Lower lobe of right lung (tissue), 2 donors: ENCODE results near the gene BARD1. TPM values are rescaled to one million over a fixed set of nuclear protein-coding genes. Genes with fewer than 3 reads are reported as not detected.

ENCODE experiments used
- ATAC-seq, 2 donors: fragments of 200-7000 bp; cut with Tn5 transposase; one replicate each; pipeline ENCODE4 v1.9.1; 2020 to 2022; ENCODE audit warnings: mild to moderate bottlenecking in 2 of 2, moderate library complexity in 2 of 2
- DNase-seq: peaks from one replicate; pipeline ENCODE4 v3.0.0-alpha.2; 2020
- H3K27ac ChIP-seq: fragments of 200-600 bp; one replicate; pipeline ENCODE4 v1.8.0; 2022
- H3K27me3 ChIP-seq: fragments of 200-600 bp; one replicate; pipeline ENCODE4 v1.8.0; 2022; ENCODE audit warnings: low read depth
- H3K36me3 ChIP-seq: fragments of 200-600 bp; one replicate; pipeline ENCODE4 v1.8.0; 2022; ENCODE audit warnings: mild to moderate bottlenecking
- H3K4me1 ChIP-seq: fragments of 200-600 bp; one replicate; pipeline ENCODE4 v1.8.0; 2022
- H3K4me3 ChIP-seq: fragments of 200-600 bp; one replicate; pipeline ENCODE4 v1.8.0; 2022; ENCODE audit warnings: mild to moderate bottlenecking
- H3K9me3 ChIP-seq: fragments of 200-600 bp; one replicate; pipeline ENCODE4 v1.8.0; 2022
- intact Hi-C: fragments of 100-400 bp; cut with DNase I; formaldehyde crosslinking; loops from one replicate; pipeline ENCODE4 v1.11.0; 2022
- total RNA-seq: library from RNA; stranded (reverse); fragmentation: NEBNext Ultra II Directional; extraction: Animal tissue kit (Norgen Biotek cat#: 25700); gene quantifications from one replicate; pipeline ENCODE4 v1.2.1, GENCODE V29; 2021
- TF ChIP-seq, protein P1 (sequence below): fragments of 200-600 bp; IDR thresholded peaks from one replicate; pipeline ENCODE4 v1.8.0; 2022; ENCODE audit warnings: antibody characterized with exemption, mild to moderate bottlenecking
- donor health status: DM: no; HTN: yes; CAD: no; lungs with severe emphysema.

BARD1 gene
- total RNA-seq, 1 donor from 2014 or later: 18.5 TPM

DNA sequence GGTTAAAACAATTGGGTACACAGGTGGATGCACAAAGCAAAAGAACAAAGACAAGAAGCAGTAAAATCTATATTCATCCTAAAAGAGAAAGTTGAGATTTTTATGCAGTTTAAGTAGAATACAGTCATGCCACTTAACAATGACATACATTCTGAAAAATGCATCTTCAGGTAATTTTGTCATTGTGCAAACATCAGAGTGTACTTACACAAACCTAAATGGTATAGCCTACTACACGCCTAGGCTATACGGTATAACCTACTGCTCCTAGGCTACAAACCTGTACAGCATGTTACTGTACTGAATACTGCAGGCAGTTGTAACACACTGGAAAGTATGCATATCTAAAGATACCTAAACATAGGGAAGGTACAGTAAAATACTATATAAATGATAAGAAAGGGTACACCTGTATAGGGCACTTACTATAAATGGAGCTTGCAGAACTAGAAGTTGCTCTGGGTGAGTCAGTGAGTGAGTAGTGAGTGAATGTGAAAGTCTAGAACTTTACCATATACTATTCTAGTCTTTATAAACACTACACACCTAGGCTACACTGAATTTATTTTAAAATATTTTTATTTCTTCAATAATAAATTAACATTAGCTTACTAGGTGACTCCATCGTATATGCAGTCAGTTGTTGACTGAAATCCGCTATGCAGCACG, 132.9 kb downstream of the BARD1 start:
- Histone ChIP-seq H3K27me3 (no peaks in the 10 kb centered on the region), H3K36me3 (no peaks in the 10 kb centered on the region), H3K4me3 (no peak overlapping the region), H3K27ac (no peak overlapping the region), H3K4me1 (no peaks in the 10 kb centered on the region), H3K9me3 (peaks cover 6% of the 10 kb centered on the region)
- TF ChIP-seq, protein P1, sequence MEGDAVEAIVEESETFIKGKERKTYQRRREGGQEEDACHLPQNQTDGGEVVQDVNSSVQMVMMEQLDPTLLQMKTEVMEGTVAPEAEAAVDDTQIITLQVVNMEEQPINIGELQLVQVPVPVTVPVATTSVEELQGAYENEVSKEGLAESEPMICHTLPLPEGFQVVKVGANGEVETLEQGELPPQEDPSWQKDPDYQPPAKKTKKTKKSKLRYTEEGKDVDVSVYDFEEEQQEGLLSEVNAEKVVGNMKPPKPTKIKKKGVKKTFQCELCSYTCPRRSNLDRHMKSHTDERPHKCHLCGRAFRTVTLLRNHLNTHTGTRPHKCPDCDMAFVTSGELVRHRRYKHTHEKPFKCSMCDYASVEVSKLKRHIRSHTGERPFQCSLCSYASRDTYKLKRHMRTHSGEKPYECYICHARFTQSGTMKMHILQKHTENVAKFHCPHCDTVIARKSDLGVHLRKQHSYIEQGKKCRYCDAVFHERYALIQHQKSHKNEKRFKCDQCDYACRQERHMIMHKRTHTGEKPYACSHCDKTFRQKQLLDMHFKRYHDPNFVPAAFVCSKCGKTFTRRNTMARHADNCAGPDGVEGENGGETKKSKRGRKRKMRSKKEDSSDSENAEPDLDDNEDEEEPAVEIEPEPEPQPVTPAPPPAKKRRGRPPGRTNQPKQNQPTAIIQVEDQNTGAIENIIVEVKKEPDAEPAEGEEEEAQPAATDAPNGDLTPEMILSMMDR: no peak
- intact Hi-C loops: no loop called here
- DNase-seq (no peak), ATAC-seq (no peak)
